ENCODE results near the gene SUMF1.

GRCh38 chr3:4425707-4426106 lies 41.4 kb downstream of the SUMF1 start:
- TF ChIP-seq, protein P1, sequence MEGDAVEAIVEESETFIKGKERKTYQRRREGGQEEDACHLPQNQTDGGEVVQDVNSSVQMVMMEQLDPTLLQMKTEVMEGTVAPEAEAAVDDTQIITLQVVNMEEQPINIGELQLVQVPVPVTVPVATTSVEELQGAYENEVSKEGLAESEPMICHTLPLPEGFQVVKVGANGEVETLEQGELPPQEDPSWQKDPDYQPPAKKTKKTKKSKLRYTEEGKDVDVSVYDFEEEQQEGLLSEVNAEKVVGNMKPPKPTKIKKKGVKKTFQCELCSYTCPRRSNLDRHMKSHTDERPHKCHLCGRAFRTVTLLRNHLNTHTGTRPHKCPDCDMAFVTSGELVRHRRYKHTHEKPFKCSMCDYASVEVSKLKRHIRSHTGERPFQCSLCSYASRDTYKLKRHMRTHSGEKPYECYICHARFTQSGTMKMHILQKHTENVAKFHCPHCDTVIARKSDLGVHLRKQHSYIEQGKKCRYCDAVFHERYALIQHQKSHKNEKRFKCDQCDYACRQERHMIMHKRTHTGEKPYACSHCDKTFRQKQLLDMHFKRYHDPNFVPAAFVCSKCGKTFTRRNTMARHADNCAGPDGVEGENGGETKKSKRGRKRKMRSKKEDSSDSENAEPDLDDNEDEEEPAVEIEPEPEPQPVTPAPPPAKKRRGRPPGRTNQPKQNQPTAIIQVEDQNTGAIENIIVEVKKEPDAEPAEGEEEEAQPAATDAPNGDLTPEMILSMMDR (conservative IDR thresholded peaks at IDR 0.05; ENCODE audit: low read length) = no peak
- TF ChIP-seq EZH2phosphoT487 (IDR thresholded peaks at IDR 0.05; ENCODE audit: borderline replicate concordance) = no peak
